Islet of Langerhans (tissue), 1 donor: ENCODE measurements around the gene ANKRD36B.
"Not testable (repeated sequence)": the region's sequence is repeated elsewhere in the genome, so short reads cannot be mapped to it uniquely, and the experiment has no call there.

Experiments used
- FAIRE-seq: peaks from one replicate; lab custom pipeline; 2011; peaks lifted over from hg19 to GRCh38; lab: Jason Lieb, UNC

Gene ANKRD36B

DNA sequence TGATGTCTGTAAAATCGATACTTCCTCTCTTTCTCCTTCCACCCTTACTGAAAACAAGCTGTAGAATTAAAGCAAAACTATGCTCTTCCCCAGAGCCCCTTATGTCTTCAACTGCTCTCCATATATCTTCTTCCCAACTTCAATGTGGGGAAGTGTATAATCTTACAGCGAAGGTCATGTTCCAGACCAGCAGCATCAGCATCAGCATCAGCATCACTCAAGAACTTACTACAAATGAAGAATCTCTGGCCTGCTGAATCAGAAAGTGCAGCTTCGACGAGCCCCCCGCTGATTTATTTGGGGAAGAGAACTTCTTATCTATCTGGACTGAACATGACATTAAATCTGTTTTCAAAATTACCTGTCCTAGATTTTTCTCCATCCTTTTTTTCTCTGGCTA, 40.6 kb downstream of the ANKRD36B start:
- FAIRE-seq = not testable (repeated sequence)

DNA sequence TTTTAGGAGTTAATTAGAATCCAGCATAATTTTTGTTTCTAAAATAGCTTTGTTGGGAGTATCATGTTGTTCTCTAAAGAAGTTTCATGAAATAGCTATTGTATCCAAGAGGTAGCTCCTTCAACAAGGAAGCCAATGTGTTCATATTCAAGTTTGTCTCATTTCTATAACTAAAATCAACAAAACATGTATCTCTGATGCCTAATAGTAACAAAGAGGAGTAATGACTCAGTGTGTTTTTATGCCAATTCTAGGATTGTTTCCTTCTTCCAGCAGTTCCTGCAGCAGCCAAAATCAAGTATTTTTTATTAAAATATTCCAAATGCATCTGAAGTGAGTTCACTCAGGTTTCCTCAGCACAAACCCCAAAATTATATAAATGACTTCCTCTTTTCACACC, 41.1 kb downstream of the ANKRD36B start:
- FAIRE-seq = not testable (repeated sequence)

DNA sequence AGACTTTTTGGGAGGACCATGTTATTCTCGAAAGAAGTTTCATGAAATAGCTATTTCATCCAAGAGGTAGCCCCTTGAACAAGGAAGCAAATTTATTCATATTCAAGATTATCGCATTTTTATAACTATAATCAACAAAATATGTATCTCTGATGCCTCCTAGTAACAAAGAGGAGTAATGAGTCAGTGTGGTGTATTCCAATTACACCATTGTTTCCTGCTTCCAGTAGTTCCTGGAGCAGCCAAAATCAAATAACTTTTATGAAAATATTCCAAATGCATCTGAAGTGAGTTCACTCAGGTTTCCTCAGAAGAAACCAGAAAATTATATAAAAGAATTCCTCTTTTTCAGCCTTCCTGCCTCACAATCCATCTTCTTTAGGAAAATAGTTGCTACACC, 43.0 kb downstream of the ANKRD36B start:
- FAIRE-seq = no peak

DNA sequence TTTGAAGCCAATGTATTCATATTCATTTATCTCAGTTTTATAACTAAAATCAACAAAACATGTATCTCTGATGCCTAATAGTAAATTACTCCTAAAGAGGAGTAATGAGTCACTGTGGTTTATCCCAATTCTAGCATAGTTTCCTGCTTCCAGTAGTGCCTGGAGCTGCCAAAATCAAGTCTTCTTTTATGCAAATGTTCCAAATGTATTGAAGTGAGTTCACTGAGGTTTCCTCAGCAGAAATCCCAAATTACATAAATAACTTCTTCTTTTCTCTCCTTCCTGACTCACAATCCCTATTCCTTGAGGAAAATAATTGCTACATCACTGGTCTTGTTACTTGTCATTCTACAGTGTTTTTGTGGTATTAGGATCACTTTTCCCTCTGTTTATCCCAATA, 44.8 kb downstream of the ANKRD36B start:
- FAIRE-seq = not testable (repeated sequence)

DNA sequence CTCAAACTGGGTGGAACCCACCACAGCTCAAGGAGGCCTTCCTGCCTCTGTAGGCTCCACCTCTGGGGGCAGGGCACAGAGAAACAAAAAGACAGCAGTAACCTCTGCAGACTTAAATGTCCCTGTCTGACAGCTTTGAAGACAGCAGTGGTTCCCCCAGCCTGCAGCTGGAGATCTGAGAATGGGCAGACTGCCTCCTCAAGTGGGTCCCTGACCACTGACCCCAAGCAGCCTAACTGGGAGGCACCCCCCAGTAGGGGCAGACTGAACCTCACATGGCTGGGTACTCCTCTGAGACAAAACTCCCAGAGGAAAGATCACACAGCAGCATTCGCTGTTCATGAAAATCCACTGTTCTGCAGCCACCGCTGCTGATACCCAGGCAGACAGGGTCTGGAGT, 63.8 kb downstream of the ANKRD36B start:
- not testable (repeated sequence) for FAIRE-seq

DNA sequence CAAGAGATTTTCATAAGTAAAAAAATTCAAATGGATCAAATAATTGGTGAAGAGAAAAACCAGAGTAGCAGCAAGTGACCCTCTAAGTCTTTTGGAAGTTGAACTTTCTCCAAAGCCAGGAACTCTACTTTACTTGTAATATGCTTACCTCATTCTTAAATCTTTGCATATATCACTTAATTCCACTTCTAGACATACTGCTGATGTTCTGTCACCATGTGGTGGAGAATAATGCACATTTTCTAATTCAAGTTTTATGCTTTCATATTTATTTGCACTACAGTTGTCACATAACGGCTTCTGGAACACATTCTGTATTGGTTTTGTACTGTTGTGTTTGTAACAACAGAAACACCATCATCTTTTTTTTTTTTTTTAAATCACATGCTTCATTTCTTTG, 65.9 kb downstream of the ANKRD36B start:
- FAIRE-seq = not testable (repeated sequence)

DNA sequence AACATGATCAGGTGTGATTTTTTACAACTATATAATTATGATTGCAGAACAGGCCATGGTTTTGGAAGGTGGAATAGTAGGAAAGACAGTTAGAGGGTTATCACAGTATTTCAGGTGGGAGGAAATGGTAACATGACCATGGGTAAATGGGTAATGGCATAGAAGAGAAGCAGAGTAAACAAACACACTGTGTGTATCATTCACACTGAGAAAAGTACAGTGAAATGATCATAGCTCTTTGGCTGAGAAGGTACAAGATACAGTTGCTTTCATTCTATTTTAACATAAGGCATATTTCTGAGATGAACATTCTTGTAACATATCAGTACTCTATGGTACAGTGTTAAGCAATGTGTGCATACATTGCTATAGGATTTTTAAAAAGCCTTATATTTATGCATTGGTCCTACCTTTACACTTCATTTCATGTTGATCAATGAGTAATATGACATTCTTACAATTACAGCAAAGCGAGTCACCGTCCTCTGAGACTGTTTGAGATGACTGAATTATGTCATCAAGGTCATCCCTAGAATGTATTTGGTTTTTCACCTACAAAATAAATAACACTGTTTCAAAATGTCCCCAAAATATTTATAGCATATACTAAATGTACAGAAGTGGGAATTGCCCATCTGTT, 66.6 kb downstream of the ANKRD36B start:
- FAIRE-seq = not testable (repeated sequence)

DNA sequence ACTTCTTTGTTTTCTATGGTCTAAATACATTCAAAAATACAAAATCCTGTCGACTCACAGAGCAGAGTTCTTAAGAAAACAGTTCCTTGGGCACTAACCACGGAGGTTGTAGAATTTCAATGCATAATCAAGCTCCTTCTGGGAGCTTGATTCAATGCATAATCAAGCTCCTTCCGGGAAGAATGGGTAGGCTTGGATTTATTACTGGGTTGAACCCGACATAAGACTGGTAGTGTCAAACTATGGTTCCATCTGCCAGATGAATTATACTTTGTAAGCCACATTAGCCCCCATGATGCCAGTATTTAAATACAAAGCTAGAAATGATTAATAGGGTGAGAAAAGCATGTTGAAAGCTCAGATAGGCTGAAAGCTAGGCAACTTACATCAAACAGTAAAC, 94.0 kb downstream of the ANKRD36B start:
- not testable (repeated sequence) for FAIRE-seq

DNA sequence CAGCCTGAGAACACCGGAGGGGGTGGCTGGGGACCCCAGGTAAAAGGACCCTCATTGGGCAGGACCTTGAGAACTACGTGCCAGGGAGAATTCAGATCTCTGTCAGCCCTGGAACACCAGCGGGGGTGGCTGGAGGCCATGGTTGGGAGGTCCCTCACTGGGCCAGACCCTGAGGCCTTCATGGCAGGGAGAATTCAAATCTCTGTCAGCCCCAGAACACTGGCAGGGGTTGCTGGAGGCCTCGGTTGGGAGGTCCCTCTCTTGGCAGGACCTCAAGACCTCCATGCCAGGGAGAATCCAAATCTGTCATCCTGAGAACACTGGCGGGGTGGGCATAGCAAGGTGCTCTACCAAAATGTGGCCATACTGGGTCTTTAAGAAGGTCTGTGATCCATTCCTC, 99.5 kb downstream of the ANKRD36B start:
- not testable (repeated sequence) for FAIRE-seq
